Caco-2 (cell line): ENCODE data around the gene PTPRO. TPM values are rescaled to one million over a fixed set of nuclear protein-coding genes. Genes with fewer than 3 reads are reported as not detected.

Source experiments
- BruUV-seq: library from RNA; stranded (reverse); fragments of 400-500 nt; replicated peaks from 2 replicates; lab custom pipeline; 2021; lab: Mats Ljungman, UMichigan
- CTCF ChIA-PET: fragments of 300-600 bp; sonication (Branson Sonifier 250); formaldehyde crosslinking; loops from one replicate; lab custom pipeline; 2022; ENCODE audit warnings: antibody characterized with exemption; lab: Charles Lee
- POLR2A ChIA-PET: fragments of 300-600 bp; sonication (Branson Sonifier 250); formaldehyde crosslinking; loops from one replicate; lab custom pipeline; 2022; ENCODE audit warnings: antibody characterized with exemption; lab: Charles Lee
- DNase-seq, 2 experiments: peaks; one replicate each; pipeline versions ENCODE4 v3.0.0 to v3.0.0-alpha.2; 2020 to 2022
- H3K27me3 ChIP-seq: replicated peaks from 2 replicates; pipeline ENCODE4 v1.6.0; 2011; ENCODE audit warnings: low read length; ENCODE audit not compliant: control insufficient read depth, insufficient read depth
- H3K36me3 ChIP-seq: 2 replicates; pipeline ENCODE4 v1.5.1; 2011; ENCODE audit warnings: low read length; ENCODE audit not compliant: control insufficient read depth, insufficient read depth
- H3K4me1 ChIP-seq: fragments of 250-450 bp; sonication (Bioruptor Pico); 2 replicates; pipeline ENCODE4 v1.5.1; 2020; ENCODE audit warnings: mild to moderate bottlenecking
- H3K4me3 ChIP-seq: 2 replicates; pipeline ENCODE4 v1.5.1; 2011; ENCODE audit warnings: low read depth, mild to moderate bottlenecking, control low read depth, low read length
- H3K9me3 ChIP-seq: fragments of 250-450 bp; sonication (Bioruptor Pico); 2 replicates; pipeline ENCODE4 v1.5.1; 2020; ENCODE audit warnings: mild to moderate bottlenecking, moderate library complexity
- H3K27ac Mint-ChIP-seq: one replicate; pipeline ENCODE4 v1.8.0; 2022; ENCODE audit warnings: mixed read lengths; ENCODE audit not compliant: unreplicated experiment
- H3K27me3 Mint-ChIP-seq: one replicate; pipeline ENCODE4 v1.8.0; 2022; ENCODE audit warnings: mixed read lengths; ENCODE audit not compliant: insufficient read depth, unreplicated experiment
- H3K36me3 Mint-ChIP-seq: one replicate; pipeline ENCODE4 v1.8.0; 2022; ENCODE audit warnings: mild to moderate bottlenecking, mixed read lengths; ENCODE audit not compliant: insufficient read depth, unreplicated experiment
- H3K4me1 Mint-ChIP-seq: one replicate; pipeline ENCODE4 v1.8.0; 2022; ENCODE audit warnings: low read depth, mixed read lengths; ENCODE audit not compliant: unreplicated experiment
- H3K4me3 Mint-ChIP-seq: one replicate; pipeline ENCODE4 v1.8.0; 2022; ENCODE audit warnings: mild to moderate bottlenecking, moderate library complexity, mixed read lengths; ENCODE audit not compliant: unreplicated experiment
- H3K9me3 Mint-ChIP-seq: one replicate; pipeline ENCODE4 v1.8.0; 2022; ENCODE audit warnings: mixed read lengths; ENCODE audit not compliant: unreplicated experiment
- intact Hi-C: fragments of 100-400 bp; cut with micrococcal nuclease; formaldehyde crosslinking; loops from one replicate; pipeline ENCODE4 v1.10.0; 2022; ENCODE audit not compliant: unreplicated experiment
- total RNA-seq: library from RNA; stranded (reverse); gene quantifications from 2 replicates; pipeline ENCODE4 v1.2.3, GENCODE V29; 2022
- TF ChIP-seq, protein P1 (sequence below), 2 experiments: fragments of 200-600 bp in 1 of 2; IDR thresholded peaks; 1 replicate in 1 of 2; 2 replicates in 1 of 2; pipeline versions ENCODE4 v1.5.1 to v1.8.0; 2011 to 2022; ENCODE audit warnings: antibody characterized with exemption in 1 of 2, control low read depth in 1 of 2, inconsistent platforms in 1 of 2, low read depth in 1 of 2, low read length in 1 of 2, mild to moderate bottlenecking in 1 of 2, moderate library complexity in 1 of 2; ENCODE audit not compliant: insufficient read depth in 1 of 2, severe bottlenecking in 1 of 2, unreplicated experiment in 1 of 2

PTPRO gene
- total RNA-seq, 1 experiment from 2014 or later = not detected

GRCh38 chr12:15372352-15372751 lies 50.0 kb downstream of the PTPRO start:
- Mint-ChIP-seq H3K4me1 (no peaks in the 10 kb centered on the region), H3K4me3 (no peak overlapping the region), H3K36me3 (no peaks in the 10 kb centered on the region), H3K9me3 (no peaks in the 10 kb centered on the region), H3K27me3 (peaks cover 8% of the 10 kb centered on the region), H3K27ac (no peak overlapping the region)
- intact Hi-C loops = no loop called here
- ChIA-PET POLR2A (no interaction called here), CTCF (no interaction called here)
- DNase-seq = no peak
- no peaks in the 10 kb centered on the region for H3K4me1 ChIP-seq
- H3K36me3 ChIP-seq = no peaks in the 10 kb centered on the region
- no TSS peak for BruUV-seq
- H3K9me3 ChIP-seq = 0 out of 2 replicates have a peak, but pooled peaks cover 3% of the 10 kb centered on the region
- no peaks in the 10 kb centered on the region for H3K27me3 ChIP-seq
- TF ChIP-seq, protein P1, sequence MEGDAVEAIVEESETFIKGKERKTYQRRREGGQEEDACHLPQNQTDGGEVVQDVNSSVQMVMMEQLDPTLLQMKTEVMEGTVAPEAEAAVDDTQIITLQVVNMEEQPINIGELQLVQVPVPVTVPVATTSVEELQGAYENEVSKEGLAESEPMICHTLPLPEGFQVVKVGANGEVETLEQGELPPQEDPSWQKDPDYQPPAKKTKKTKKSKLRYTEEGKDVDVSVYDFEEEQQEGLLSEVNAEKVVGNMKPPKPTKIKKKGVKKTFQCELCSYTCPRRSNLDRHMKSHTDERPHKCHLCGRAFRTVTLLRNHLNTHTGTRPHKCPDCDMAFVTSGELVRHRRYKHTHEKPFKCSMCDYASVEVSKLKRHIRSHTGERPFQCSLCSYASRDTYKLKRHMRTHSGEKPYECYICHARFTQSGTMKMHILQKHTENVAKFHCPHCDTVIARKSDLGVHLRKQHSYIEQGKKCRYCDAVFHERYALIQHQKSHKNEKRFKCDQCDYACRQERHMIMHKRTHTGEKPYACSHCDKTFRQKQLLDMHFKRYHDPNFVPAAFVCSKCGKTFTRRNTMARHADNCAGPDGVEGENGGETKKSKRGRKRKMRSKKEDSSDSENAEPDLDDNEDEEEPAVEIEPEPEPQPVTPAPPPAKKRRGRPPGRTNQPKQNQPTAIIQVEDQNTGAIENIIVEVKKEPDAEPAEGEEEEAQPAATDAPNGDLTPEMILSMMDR (IDR thresholded peaks at IDR 0.05; ENCODE audit: insufficient read depth in 1 of 2, low read depth in 1 of 2, low read length in 1 of 2, severe bottlenecking in 1 of 2, unreplicated experiment in 1 of 2) = no peak
- H3K4me3 ChIP-seq = no peak overlapping the region

DNA sequence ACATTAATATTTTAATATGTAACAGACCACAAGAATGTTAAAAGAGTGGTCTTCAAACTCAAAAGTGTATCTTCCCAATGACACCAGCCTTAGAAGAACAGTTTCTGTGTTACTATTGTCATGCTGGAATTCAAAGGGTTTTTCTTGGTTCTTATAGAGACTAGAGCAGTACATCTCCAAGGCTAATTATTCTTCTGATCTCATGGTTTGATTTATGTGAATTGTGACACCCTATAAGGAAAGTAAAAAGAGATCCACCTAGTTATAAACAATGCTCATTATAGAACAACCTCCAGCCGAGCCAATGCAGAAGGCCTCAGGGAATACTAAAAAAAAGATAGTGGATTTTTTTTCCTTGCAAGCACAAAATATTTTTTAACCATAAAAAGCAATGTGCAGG lies 65.5 kb downstream of the PTPRO start:
- H3K27me3 ChIP-seq = no peaks in the 10 kb centered on the region
- Mint-ChIP-seq H3K27me3 (peaks cover 2% of the 10 kb centered on the region), H3K36me3 (no peaks in the 10 kb centered on the region), H3K9me3 (no peaks in the 10 kb centered on the region), H3K4me1 (no peaks in the 10 kb centered on the region), H3K27ac (no peak overlapping the region), H3K4me3 (no peak overlapping the region)
- CTCF ChIA-PET = no interaction called here
- POLR2A ChIA-PET = no interaction called here
- no peaks in the 10 kb centered on the region for H3K4me1 ChIP-seq
- H3K4me3 ChIP-seq = no peak overlapping the region
- no peaks in the 10 kb centered on the region for H3K36me3 ChIP-seq
- DNase-seq = no peak
- intact Hi-C loops = no loop called here
- no peaks in the 10 kb centered on the region for H3K9me3 ChIP-seq
- no TSS peak for BruUV-seq
- TF ChIP-seq, protein P1 (IDR thresholded peaks at IDR 0.05; ENCODE audit: insufficient read depth in 1 of 2, low read depth in 1 of 2, low read length in 1 of 2, severe bottlenecking in 1 of 2, unreplicated experiment in 1 of 2) = no peak

GRCh38 chr12:15389561-15389960 lies 67.3 kb downstream of the PTPRO start:
- ChIA-PET CTCF (no interaction called here), POLR2A (no interaction called here)
- no peaks in the 10 kb centered on the region for H3K36me3 Mint-ChIP-seq
- peaks cover 2% of the 10 kb centered on the region for H3K27me3 Mint-ChIP-seq
- H3K36me3 ChIP-seq = no peaks in the 10 kb centered on the region
- BruUV-seq = no TSS peak
- no peak overlapping the region for H3K4me3 Mint-ChIP-seq
- no peaks in the 10 kb centered on the region for H3K27me3 ChIP-seq
- DNase-seq = no peak
- no peaks in the 10 kb centered on the region for H3K4me1 Mint-ChIP-seq
- H3K9me3 Mint-ChIP-seq = no peaks in the 10 kb centered on the region
- H3K9me3 ChIP-seq = no peaks in the 10 kb centered on the region
- no peaks in the 10 kb centered on the region for H3K4me1 ChIP-seq
- TF ChIP-seq, protein P1 (IDR thresholded peaks at IDR 0.05; ENCODE audit: insufficient read depth in 1 of 2, low read depth in 1 of 2, low read length in 1 of 2, severe bottlenecking in 1 of 2, unreplicated experiment in 1 of 2) = no peak
- H3K27ac Mint-ChIP-seq = no peak overlapping the region
- intact Hi-C loops = no loop called here
- H3K4me3 ChIP-seq = no peak overlapping the region
